ENCODE measurements around the gene MRTFA.
"Not testable (repeated sequence)": the region's sequence is repeated elsewhere in the genome, so short reads cannot be mapped to it uniquely, and the experiment has no call there.

Gene MRTFA

GRCh38 chr22:40385036-40385782 is 251.3 kb downstream of the MRTFA start:
- peak; percentile 48 for DNase-seq (ENCODE audit: low read depth)
- no peak for TF ChIP-seq CTCF (IDR thresholded peaks at IDR 0.05; ENCODE audit: low read depth, low read length, missing control alignments)
- H3K4me3 ChIP-seq (ENCODE audit: low read depth, low read length): peak overlapping the region; percentile 32

- no peak overlapping the region for H3K4me3 ChIP-seq (ENCODE audit: low read depth, low read length)
- no peak for DNase-seq (ENCODE audit: low read depth)
- no peak for TF ChIP-seq CTCF (IDR thresholded peaks at IDR 0.05; ENCODE audit: low read depth, low read length, missing control alignments)
Observed at GRCh38 chr22:40383905-40384304, 252.6 kb downstream of the MRTFA start.

GRCh38 chr22:40381461-40381860 is 255.1 kb downstream of the MRTFA start:
- no peak for DNase-seq (ENCODE audit: low read depth)
- no peak overlapping the region for H3K4me3 ChIP-seq (ENCODE audit: low read depth, low read length)
- TF ChIP-seq CTCF (IDR thresholded peaks at IDR 0.05; ENCODE audit: low read depth, low read length, missing control alignments): no peak

GRCh38 chr22:40378448-40378847 is 258.1 kb downstream of the MRTFA start:
- not testable (repeated sequence) for H3K4me3 ChIP-seq (ENCODE audit: low read depth, low read length); DNase-seq (ENCODE audit: low read depth)

- no peak for TF ChIP-seq CTCF (IDR thresholded peaks at IDR 0.05; ENCODE audit: low read depth, low read length, missing control alignments)
- H3K4me3 ChIP-seq (ENCODE audit: low read depth, low read length): no peak overlapping the region
- no peak for DNase-seq (ENCODE audit: low read depth)
Observed at GRCh38 chr22:40377931-40378330, 258.6 kb downstream of the MRTFA start.

GRCh38 chr22:40376149-40376548 is 260.4 kb downstream of the MRTFA start:
- H3K4me3 ChIP-seq (ENCODE audit: low read depth, low read length): no peak overlapping the region
- DNase-seq (ENCODE audit: low read depth): no peak
- TF ChIP-seq CTCF (IDR thresholded peaks at IDR 0.05; ENCODE audit: low read depth, low read length, missing control alignments): no peak

GRCh38 chr22:40374567-40374966 is 262.0 kb downstream of the MRTFA start:
- TF ChIP-seq CTCF (IDR thresholded peaks at IDR 0.05; ENCODE audit: low read depth, low read length, missing control alignments): no peak
- H3K4me3 ChIP-seq (ENCODE audit: low read depth, low read length): no peak overlapping the region
- no peak for DNase-seq (ENCODE audit: low read depth)

Data from GM12864 (cell line).